Activated effector memory CD4-positive, alpha-beta T cell treated with anti-CD3 and anti-CD28 coated beads, Interleukin-2, amount 50 U/mL, for 16 hours (primary cell): ENCODE results near the gene ZNF665.
A peak's percentile ranks its signal among the peaks of the same experiment; 100 is the strongest.
"Not testable (repeated sequence)": the region's sequence is repeated elsewhere in the genome, so short reads cannot be mapped to it uniquely, and the experiment has no call there.

Experiments
- DNase-seq: peaks from one replicate; pipeline ENCODE4 v3.0.0-alpha.2; 2020

The ZNF665 gene

DNA sequence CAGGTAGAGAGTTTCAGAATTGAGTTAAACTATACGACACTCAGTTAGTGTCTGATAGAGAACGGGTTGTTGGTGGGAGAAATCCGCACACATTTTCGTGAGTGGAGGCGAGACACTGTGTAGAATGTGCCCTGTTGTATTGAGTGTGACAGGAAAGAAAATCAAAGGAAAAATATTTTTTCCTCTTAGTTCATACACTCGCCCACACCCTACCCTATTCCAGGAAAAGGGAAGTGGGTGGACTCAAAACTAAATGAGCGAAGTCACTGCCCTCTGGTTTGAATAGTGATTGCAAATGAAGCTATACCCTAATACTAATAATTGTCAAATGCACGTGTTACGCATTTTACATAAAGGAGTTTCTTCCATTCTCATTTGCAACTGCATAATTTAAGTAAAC is 36.3 kb downstream of the ZNF665 start:
- no peak for DNase-seq

DNA sequence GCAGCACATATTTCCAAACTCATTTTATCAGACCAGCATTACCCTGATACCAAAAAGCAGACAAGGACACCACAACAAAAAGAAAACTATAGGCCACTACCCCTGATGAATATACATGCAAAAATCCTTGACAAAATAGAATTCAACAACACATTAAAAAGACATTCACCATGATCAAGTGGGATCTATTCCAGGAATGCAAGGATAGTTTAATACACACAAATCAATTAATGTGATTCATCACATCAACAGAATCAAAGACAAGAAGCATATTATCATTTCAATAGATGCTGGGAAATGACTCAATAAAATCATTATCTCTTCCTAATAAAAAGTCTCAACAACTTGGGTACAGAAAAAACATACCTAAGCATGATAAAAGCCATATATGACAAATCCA is 45.5 kb downstream of the ZNF665 start:
- DNase-seq, result no peak

DNA sequence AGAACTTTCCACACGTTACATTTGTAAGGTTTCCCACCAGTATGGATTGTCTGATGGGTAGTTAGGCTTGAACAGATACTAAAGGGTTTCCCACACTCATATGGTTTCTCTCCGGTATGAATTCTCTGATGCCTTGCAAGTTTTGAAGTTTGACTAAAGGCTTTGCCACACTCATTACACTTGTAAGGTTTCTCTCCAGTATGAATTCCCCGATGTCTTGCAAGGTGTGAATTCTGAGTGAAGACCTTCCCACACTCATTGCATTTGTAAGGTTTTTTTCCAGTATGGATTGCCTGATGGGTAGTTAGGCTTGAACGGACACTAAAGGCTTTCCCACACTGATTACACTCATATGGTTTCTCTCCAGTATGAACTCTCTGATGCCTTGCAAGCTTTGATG is 52.8 kb downstream of the ZNF665 start:
- DNase-seq, result no peak

DNA sequence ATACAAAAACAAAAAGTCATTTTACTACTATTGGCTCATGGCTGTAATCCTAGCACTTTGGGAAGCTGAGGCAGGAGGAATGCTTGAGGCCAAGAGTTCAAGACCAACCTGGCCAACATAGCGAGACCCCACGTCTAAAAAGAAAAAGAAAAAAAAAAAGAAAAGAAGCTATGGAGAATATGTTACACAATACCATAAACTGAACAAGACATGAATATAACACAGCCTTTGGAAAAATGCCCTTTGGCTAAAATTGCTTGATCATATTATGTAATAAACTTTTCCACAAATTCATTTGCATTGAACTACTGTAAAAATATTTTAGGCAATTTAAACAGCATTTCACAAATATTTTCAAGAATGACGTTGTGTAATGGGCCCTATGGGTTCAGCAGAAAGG is 56.7 kb downstream of the ZNF665 start:
- DNase-seq, result no peak

DNA sequence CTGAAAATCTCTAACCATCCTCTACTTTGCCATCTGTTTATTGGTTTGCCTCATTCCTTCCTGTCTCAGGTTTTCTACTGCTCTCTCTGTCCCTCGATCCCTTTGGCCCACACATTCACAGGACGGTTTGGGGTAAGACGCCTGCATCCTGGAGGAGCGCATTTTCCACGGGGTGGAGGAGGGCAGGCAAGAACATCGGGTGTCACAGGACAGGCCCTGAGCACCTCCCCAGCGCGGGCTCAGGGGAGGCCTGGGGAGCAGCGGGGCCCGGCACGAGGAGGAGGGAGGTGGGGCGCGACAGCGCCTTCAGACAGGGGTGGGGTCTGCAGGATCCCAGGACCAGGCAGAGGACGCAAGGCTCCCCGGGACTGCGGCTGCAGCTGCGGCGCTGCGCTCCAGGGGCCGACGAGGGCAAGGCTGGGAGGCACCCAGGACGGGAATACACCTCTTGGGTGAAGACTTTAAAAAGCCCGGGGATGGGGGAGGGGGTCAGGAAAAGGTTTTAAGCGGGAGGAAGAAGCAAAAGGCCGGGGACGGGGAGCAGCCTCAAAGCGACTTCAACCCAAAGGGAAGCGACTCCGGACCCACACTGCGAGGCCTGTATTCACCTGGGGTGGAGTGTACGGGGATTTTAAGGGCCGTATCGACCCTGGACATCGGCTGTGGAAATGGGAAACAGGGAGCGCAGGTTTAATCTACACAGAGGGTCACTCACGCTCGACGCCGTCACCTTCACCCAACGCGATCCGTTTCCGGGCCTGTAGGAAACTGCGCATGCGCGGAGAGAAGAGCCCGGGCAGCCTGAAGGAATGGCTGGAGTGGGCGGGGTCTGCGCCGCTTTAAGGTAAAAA is 60.8 kb downstream of the ZNF665 start, which contains the start of gene ZNF415:
TSS of gene ZNF415 (minus strand) at position 770 of the 851 bp plus-strand sequence. CDS start 10,234 bp downstream, outside the sequence.
- DNase-seq, result peak; percentile 68

DNA sequence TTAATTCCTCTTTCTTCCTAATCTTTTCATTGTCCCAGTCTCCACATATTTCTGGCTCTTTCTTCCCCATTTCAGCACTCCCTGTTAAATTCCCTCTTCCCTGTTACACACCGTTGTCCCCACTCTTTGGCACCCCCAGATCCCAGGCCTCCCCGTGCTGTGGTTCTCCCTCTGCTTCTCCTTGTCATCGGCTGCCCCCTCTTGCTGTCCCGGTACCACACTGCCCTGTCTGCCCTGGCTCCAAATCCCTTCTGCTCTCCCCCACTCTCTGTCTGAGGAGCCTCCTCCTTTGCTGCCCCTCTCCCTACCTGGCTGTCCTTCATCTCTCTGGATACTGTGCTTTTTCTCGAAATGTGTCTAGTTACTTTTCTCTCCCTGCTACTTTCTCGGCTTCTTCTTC is 61.4 kb downstream of the ZNF665 start:
- DNase-seq, result no peak

DNA sequence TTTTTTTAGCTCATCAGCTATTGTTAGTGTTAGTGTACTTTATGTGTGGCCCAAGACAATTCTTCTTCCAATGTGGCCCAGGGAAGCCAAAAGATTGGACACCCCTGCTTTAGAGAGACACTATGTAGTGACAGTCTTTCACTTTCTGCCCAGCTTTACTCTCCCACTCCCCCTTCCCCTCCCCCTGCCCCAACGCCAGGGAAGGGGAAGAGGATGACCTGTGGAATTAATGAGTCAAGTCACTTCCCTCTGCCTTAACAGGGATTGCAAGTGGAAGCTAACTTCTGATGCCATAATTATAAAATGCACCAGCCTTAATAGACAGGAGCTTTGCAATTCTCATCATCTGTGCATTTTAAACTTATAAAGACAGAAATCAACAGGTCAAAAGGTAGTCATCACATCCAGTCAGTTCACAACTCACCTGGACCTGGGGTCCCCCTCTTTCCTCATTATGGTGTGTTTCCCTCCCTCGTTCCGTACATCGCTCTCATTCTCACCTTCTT is 62.0 kb downstream of the ZNF665 start:
- no peak for DNase-seq

DNA sequence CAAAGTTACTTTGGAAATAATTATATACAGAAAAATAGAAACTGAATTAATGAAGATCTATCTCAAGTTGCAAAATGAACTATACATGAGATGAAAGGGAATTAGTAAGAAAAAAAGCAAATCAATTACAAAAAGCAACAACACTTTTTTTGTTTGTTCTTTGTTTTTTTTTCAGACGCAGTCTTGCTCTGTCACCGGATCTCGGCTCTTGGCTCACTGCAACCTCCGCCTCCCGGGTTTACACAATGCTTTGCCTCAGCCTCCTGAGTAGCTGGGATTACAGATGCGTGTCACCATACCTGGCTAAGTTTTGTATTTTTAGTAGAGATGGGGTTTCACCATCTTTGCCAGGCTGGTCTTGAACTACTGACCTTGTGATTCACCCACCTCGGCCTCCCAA is 62.7 kb downstream of the ZNF665 start:
- no peak for DNase-seq

DNA sequence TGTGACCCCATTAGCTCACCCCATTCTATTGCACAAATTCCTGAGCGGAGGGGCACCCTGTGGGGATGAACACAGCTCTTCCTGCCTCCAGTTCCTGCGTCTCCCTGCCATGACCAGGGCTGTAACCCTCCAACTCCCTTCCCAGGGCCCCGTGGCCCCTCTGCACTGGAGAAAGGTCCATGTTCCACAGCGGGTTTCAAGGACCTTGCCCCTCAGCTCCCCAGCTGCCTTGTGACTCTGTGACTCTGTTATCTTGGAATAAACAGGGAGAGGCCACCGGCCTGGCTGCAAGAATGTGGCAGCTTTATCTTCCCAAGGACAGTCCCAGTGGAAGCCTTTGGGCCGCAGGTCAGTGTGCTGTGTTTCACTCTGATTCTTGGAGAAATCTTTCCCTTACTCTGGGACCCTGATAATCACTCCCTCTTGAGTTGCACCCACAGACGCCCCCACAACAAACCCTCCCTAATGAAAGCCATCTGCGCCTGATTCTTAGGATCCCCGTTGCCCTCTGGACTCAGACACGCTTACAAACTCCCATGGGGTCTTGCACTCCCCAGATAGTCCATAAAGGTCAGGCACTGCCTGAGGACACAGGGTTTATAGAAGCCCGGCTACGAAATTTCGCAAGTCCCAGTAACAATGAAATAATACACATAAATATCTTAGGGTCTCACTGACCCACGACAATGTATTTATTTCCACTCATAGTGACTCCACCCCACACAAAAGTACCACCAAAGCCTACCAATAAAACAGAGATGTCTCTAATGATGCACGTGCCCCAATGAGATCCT is 66.2 kb downstream of the ZNF665 start:
- DNase-seq, result not testable (repeated sequence)

DNA sequence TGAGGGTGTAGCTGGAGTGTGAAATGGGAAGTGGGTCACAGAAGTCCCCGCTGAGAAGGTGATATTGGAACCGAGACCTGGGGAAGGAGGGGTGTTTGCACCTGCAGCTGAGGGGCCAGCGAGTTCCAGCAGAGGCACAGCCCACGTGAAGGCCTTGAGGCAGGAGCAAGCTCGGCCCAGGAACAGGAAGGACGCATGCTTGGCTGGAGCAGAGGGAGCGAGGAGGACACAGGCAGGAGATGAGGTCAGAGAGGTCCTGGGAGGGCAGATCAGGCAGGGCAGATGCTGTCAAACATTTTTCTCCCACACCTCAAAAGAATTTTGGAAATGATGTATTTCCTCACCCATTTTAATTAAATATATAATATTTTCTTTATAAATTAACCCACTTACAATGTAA is 69.8 kb downstream of the ZNF665 start:
- no peak for DNase-seq
